ENCODE results near the gene AMFR.

The AMFR gene

GRCh38 chr16:56337131-56337857 is 88.1 kb downstream of the AMFR start:
- TF ChIP-seq CTCF (IDR thresholded peaks at IDR 0.05; ENCODE audit: low read length) (no peak), EZH2 (IDR thresholded peaks at IDR 0.05; ENCODE audit: borderline replicate concordance, low read length) (no peak)
- Histone ChIP-seq H3K36me3 (ENCODE audit: insufficient read depth, low read length) (no peaks in the 10 kb centered on the region), H3K27ac (ENCODE audit: low read depth, low read length, poor library complexity, severe bottlenecking) (no peak overlapping the region), H3K79me2 (ENCODE audit: insufficient read depth, low read length) (no peaks in the 10 kb centered on the region), H3K27me3 (ENCODE audit: insufficient read depth, low read length) (no peaks in the 10 kb centered on the region; the same call in 1 of the 2 replicates), H2AFZ (ENCODE audit: low read length) (no peak overlapping the region), H3K9me3 (ENCODE audit: low read length) (no peaks in the 10 kb centered on the region), H3K9ac (ENCODE audit: low read length) (no peak overlapping the region; the same call in 1 of the 2 replicates), H3K9me2 (ENCODE audit: low read depth, low read length) (no peaks in the 10 kb centered on the region), H3F3A (ENCODE audit: insufficient read depth, low read length) (no peaks in the 10 kb centered on the region), H4K20me1 (ENCODE audit: insufficient read depth, low read length) (no peaks in the 10 kb centered on the region), H3K4me2 (ENCODE audit: low read length) (no peak overlapping the region; the same call in 1 of the 2 replicates), H3K4me3 (ENCODE audit: low read depth, low read length, poor library complexity, severe bottlenecking) (no peak overlapping the region), H3K4me1 (ENCODE audit: insufficient read depth, low read length, severe bottlenecking) (peaks cover 14% of the 10 kb centered on the region)

GRCh38 chr16:56336711-56337110 is 88.6 kb downstream of the AMFR start:
- Histone ChIP-seq H3F3A (ENCODE audit: insufficient read depth, low read length) (no peaks in the 10 kb centered on the region), H3K79me2 (ENCODE audit: insufficient read depth, low read length) (no peaks in the 10 kb centered on the region), H3K36me3 (ENCODE audit: insufficient read depth, low read length) (no peaks in the 10 kb centered on the region), H3K4me2 (ENCODE audit: low read length) (no peak overlapping the region), H3K4me1 (ENCODE audit: insufficient read depth, low read length, severe bottlenecking) (peaks cover 14% of the 10 kb centered on the region), H4K20me1 (ENCODE audit: insufficient read depth, low read length) (no peaks in the 10 kb centered on the region), H3K4me3 (ENCODE audit: low read depth, low read length, poor library complexity, severe bottlenecking) (no peak overlapping the region), H3K27me3 (ENCODE audit: insufficient read depth, low read length) (no peaks in the 10 kb centered on the region; the same call in 1 of the 2 replicates), H2AFZ (ENCODE audit: low read length) (no peak overlapping the region), H3K9me3 (ENCODE audit: low read length) (no peaks in the 10 kb centered on the region), H3K9me2 (ENCODE audit: low read depth, low read length) (no peaks in the 10 kb centered on the region), H3K27ac (ENCODE audit: low read depth, low read length, poor library complexity, severe bottlenecking) (no peak overlapping the region), H3K9ac (ENCODE audit: low read length) (no peak overlapping the region; the same call in 1 of the 2 replicates)
- TF ChIP-seq EZH2 (IDR thresholded peaks at IDR 0.05; ENCODE audit: borderline replicate concordance, low read length) (no peak), CTCF (IDR thresholded peaks at IDR 0.05; ENCODE audit: low read length) (no peak)

- no peak overlapping the region for H3K9ac ChIP-seq (ENCODE audit: low read length)
- no peaks in the 10 kb centered on the region; the same call in 1 of the 2 replicates for H3K27me3 ChIP-seq (ENCODE audit: insufficient read depth, low read length)
- H3K27ac ChIP-seq (ENCODE audit: low read depth, low read length, poor library complexity, severe bottlenecking): no peak overlapping the region
- no peaks in the 10 kb centered on the region for H3K9me2 ChIP-seq (ENCODE audit: low read depth, low read length)
- no peaks in the 10 kb centered on the region for H3K9me3 ChIP-seq (ENCODE audit: low read length)
- H3K4me3 ChIP-seq (ENCODE audit: low read depth, low read length, poor library complexity, severe bottlenecking): no peak overlapping the region
- TF ChIP-seq EZH2 (IDR thresholded peaks at IDR 0.05; ENCODE audit: borderline replicate concordance, low read length) (no peak), CTCF (IDR thresholded peaks at IDR 0.05; ENCODE audit: low read length) (peak; percentile 7; the same call in 1 of the 2 replicates)
- H3K4me1 ChIP-seq (ENCODE audit: insufficient read depth, low read length, severe bottlenecking): peaks cover 14% of the 10 kb centered on the region
- H2AFZ ChIP-seq (ENCODE audit: low read length): no peak overlapping the region
- no peaks in the 10 kb centered on the region for H3K79me2 ChIP-seq (ENCODE audit: insufficient read depth, low read length)
- H3K4me2 ChIP-seq (ENCODE audit: low read length): no peak overlapping the region
- no peaks in the 10 kb centered on the region for H3K36me3 ChIP-seq (ENCODE audit: insufficient read depth, low read length)
- no peaks in the 10 kb centered on the region for H4K20me1 ChIP-seq (ENCODE audit: insufficient read depth, low read length)
- H3F3A ChIP-seq (ENCODE audit: insufficient read depth, low read length): no peaks in the 10 kb centered on the region
Measured at GRCh38 chr16:56336071-56336688, 89.2 kb downstream of the AMFR start.
